DMS79 (cell line): ENCODE data around the gene TEX36.
"Not testable (repeated sequence)": the region's sequence is repeated elsewhere in the genome, so short reads cannot be mapped to it uniquely, and the experiment has no call there.

ENCODE experiments used
- DNase-seq: peaks from one replicate; lab custom pipeline; 2025; lab: John Stamatoyannopoulos, UW

Gene TEX36

GRCh38 chr10:125629758-125630376 lies 53.1 kb downstream of the TEX36 start:
- DNase-seq, result peak; percentile 0

- no peak for DNase-seq
Measured at GRCh38 chr10:125628104-125629049, 54.6 kb downstream of the TEX36 start.

- no peak for DNase-seq
Measured at GRCh38 chr10:125627646-125628045, 55.3 kb downstream of the TEX36 start.

GRCh38 chr10:125626671-125627070 lies 56.3 kb downstream of the TEX36 start:
- no peak for DNase-seq

DNA sequence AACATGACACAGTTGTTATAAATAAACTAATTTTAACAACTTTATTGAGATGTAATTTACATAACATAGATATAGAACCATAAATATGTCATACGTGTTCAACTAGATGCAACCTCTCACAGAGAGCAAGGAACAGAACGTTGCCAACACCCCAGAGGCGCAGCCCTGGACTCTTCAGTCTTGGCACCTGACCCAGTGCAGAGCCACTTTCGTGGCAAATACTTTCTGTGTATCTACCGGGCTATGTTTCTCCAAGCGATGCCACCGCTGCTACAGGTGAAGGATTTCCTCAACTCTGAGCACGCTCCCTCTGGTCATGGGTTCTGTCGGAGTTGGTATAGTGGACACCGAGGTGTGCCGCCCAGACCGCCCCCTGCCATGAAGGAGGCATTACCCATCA lies 57.4 kb downstream of the TEX36 start:
- DNase-seq, result no peak

DNA sequence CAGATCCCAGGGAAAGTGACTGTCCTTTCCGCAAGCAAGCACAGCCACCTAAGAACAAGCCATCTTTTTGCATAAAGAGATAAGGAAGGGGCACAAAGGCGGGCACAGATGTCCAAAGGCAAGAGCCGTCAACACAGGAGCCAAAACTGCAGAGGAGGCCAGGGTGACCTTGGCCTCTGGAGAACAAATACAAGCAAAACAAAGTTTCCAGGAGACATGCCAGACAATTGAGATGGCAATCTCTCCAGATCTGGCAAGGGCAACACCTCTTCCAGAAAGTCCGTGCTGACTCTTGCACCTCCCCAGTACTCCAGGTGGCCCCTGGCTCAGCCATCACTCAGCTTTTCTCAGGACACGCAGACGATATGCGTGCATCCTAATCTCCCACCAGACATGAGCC lies 58.2 kb downstream of the TEX36 start:
- no peak for DNase-seq

DNA sequence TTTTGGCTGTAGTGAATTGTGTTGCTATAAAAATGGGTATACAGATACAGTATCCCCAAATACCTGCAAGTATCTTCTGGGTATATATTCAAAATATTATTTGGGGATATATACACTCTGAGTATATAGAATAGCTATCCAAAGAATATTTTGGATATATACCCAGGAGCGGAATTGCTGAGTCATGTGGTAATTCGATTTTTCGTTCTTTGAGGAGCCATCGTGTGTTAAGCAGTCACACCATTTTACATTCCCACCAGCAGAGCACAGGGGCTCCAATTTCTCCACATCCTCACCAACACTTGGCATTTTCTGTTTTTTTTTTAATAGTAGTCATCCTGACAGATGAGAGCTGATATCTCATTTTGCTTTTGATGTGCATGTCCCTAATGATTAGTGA lies 61.9 kb downstream of the TEX36 start:
- no peak for DNase-seq

DNA sequence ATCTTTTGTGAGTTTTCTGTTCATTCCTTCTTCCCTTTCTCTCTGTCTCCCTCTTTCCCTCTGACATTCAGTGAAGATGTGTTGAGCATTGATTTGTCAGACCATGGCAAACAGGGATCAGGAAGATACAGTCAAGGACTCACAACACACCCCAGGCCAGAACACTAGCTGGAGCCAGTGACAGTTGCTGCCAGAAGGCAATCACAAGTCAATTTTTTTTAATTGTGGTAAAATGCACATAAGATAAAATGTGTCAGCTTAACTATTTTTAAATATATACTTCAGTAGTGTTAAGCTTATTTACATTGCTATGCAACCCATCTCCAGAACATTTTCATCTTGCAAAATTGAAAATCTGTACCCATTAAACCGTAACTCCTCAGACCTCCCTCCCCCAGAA lies 62.6 kb downstream of the TEX36 start:
- no peak for DNase-seq

GRCh38 chr10:125613062-125613461 lies 69.9 kb downstream of the TEX36 start:
- DNase-seq, result not testable (repeated sequence)

GRCh38 chr10:125611756-125612155 lies 71.2 kb downstream of the TEX36 start:
- no peak for DNase-seq

GRCh38 chr10:125611216-125611615 lies 71.7 kb downstream of the TEX36 start:
- no peak for DNase-seq

GRCh38 chr10:125609859-125610258 lies 73.1 kb downstream of the TEX36 start:
- DNase-seq, result no peak

DNA sequence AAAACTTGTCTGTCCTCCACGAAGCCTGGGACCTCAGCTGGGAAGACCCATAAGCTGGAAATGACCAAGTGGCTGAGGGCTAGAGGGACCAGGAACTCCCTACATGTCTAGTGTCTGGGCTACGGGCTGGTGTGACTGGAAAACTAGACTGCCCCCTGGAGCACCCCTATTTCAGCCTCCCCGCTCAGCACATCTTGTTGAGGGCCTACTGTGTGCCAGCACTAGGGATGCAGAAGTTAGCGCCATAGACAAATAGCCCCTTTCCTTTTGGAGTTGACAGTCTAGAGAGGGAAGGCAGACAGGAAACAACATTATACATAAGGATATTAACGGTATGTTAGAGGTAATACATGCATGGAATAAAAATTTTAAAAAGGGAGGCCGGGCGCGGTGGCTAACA lies 74.5 kb downstream of the TEX36 start:
- no peak for DNase-seq

DNA sequence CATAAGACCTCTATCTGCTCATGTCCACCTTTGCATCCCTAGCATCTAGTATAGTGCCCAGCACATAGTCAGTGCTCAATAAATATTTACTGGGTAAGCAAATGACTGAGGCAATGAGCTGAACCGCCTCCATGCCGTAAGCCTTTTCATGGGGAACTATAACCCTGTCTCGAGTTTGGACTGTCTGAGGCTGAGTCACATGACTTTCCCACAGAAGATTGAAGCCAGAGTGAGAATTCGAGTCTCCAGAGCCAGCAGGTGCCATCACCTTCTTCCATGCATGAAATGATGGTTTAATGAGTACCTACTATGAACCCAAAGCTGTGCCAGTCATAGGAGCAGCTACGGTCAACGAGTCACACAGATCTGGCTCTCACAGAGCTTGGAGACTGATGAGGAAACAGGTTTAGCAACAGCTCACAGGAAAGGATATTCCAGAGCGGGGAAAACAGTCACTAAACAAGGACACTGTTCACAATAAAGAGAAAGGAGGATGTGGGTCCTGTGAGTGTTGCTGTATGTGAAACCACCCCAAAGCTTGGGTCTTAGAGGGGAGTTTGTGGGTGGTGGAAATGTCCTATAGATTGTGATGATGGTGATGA lies 75.2 kb downstream of the TEX36 start:
- DNase-seq, result no peak

DNA sequence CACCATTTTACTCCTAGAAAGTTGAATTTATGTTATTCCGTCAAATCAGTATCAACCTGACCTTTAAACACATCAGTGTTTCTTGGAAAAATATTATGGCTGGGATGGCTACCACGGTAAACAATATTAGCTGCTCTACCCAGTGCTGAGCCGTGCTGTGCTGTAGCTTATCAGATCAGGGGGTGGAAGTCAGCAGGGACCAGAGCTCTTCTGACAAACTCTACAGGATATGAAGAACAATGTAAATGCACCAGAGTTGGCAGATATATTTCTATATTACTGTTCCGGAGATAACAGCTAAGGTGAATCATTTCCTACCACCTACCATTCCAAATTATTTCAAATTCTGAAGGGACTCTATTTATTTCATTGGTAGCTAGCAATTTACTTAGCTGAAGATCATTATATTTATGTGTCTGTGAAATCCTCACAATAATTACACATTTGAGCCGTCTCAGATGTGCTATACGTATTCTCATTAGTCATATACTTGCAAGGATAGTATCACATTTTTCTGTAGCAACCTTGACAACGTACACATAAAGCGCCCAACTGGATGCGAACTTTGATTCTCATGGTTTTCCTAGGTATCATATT lies 76.5 kb downstream of the TEX36 start:
- DNase-seq, result no peak
